Activated T-cell treated with anti-CD3 and anti-CD28 coated beads, Interleukin-2, amount 50 U/mL, for 1 hour (primary cell): Measurements from ENCODE around the gene ORMDL1.
A peak's percentile ranks its signal among the peaks of the same experiment; 100 is the strongest.
"Not testable (repeated sequence)": the region's sequence is repeated elsewhere in the genome, so short reads cannot be mapped to it uniquely, and the experiment has no call there.

ENCODE experiments used
- DNase-seq: peaks from one replicate; pipeline ENCODE4 v3.0.0-alpha.2; 2020

Gene ORMDL1

GRCh38 chr2:189770590-189771322 is 13.4 kb downstream of the ORMDL1 start:
- DNase-seq = no peak

GRCh38 chr2:189763908-189764661 is 20.1 kb downstream of the ORMDL1 start:
- no peak for DNase-seq

GRCh38 chr2:189762551-189763298 is 21.4 kb downstream of the ORMDL1 start, which contains the start of gene OSGEPL1:
TSS of gene OSGEPL1 (minus strand) at chr2:189762792. CDS start at chr2:189761640, 1,152 bp downstream.
- peak; percentile 91 for DNase-seq

GRCh38 chr2:189762229-189762550 is 21.9 kb downstream of the ORMDL1 start:
- no peak for DNase-seq

- not testable (repeated sequence) for DNase-seq
These were observed 24.0 kb downstream of the ORMDL1 start for GRCh38 chr2:189760154-189760553.

- DNase-seq = no peak
These were observed 27.7 kb downstream of the ORMDL1 start for GRCh38 chr2:189756311-189756952.

GRCh38 chr2:189751080-189751658 is 33.0 kb downstream of the ORMDL1 start:
- DNase-seq = no peak

- DNase-seq = no peak
These were observed 54.7 kb downstream of the ORMDL1 start for GRCh38 chr2:189729430-189729829.

- no peak for DNase-seq
These were observed 57.3 kb downstream of the ORMDL1 start for GRCh38 chr2:189726849-189727248.

- DNase-seq = no peak
These were observed 57.9 kb downstream of the ORMDL1 start for GRCh38 chr2:189726271-189726670.

- DNase-seq = no peak
These were observed 60.9 kb downstream of the ORMDL1 start for GRCh38 chr2:189723192-189723591.
